Ascending aorta (tissue), 2 donors: ENCODE data around the gene METAP1D. TPM values are rescaled to one million over a fixed set of nuclear protein-coding genes. Genes with fewer than 3 reads are reported as not detected.

Source experiments
- DNase-seq, 2 donors: peaks; one replicate each; pipeline ENCODE4 v3.0.0-alpha.2; 2019; ENCODE audit warnings: low spot score in 2 of 2
- H3K27ac ChIP-seq, 2 donors: fragments of 200-600 bp; sonication (generic); one replicate each; pipeline ENCODE4 v1.5.1; 2016 to 2017; ENCODE audit warnings: mild to moderate bottlenecking in 1 of 2
- H3K27me3 ChIP-seq: fragments of 200-600 bp; sonication (generic); one replicate; pipeline ENCODE4 v1.5.1; 2017
- H3K36me3 ChIP-seq, 2 donors: fragments of 200-600 bp; sonication (generic); one replicate each; pipeline ENCODE4 v1.5.1; 2016
- H3K4me1 ChIP-seq, 2 donors: fragments of 200-600 bp; sonication (generic); one replicate each; pipeline ENCODE4 v1.5.1; 2016 to 2017; ENCODE audit warnings: mild to moderate bottlenecking in 1 of 2
- H3K4me3 ChIP-seq, 2 donors: fragments of 200-600 bp; sonication (generic); one replicate each; pipeline ENCODE4 v1.5.1; 2016 to 2017; ENCODE audit warnings: mild to moderate bottlenecking in 1 of 2
- H3K9me3 ChIP-seq, 2 donors: fragments of 200-600 bp; sonication (generic); one replicate each; pipeline ENCODE4 v1.5.1; 2016
- CTCF ChIP-seq, 3 experiments: fragments of 200-600 bp in 2 of 3; fragments of 450-650 bp in 1 of 3; sonication (generic) in 2 of 3; IDR thresholded peaks; one replicate each; pipeline ENCODE4 v1.5.1; 2016 to 2019; ENCODE audit warnings: antibody characterized with exemption in 3 of 3, mild to moderate bottlenecking in 1 of 3, moderate library complexity in 1 of 3
- intact Hi-C: fragments of 100-400 bp; cut with DNase I; formaldehyde crosslinking; loops from one replicate; pipeline ENCODE4 v1.15.1; 2023
- total RNA-seq: library from RNA; depleted of rRNA; stranded (reverse); fragments of >200 nt; gene quantifications from one replicate; pipeline ENCODE4 v1.1.0, GENCODE V29; 2016

METAP1D gene
- total RNA-seq, 1 donor from 2014 or later: not detected

- Histone ChIP-seq H3K4me3 (no peak overlapping the region), H3K27ac (no peak overlapping the region), H3K27me3 (no peaks in the 10 kb centered on the region), H3K4me1 (no peaks in the 10 kb centered on the region), H3K36me3 (no peaks in the 10 kb centered on the region), H3K9me3 (no peaks in the 10 kb centered on the region)
- intact Hi-C loops: no loop called here
- no peak for TF ChIP-seq CTCF (IDR thresholded peaks at IDR 0.05)
- no peak for DNase-seq
Measured at GRCh38 chr2:172070936-172071335, 71.2 kb downstream of the METAP1D start.

DNA sequence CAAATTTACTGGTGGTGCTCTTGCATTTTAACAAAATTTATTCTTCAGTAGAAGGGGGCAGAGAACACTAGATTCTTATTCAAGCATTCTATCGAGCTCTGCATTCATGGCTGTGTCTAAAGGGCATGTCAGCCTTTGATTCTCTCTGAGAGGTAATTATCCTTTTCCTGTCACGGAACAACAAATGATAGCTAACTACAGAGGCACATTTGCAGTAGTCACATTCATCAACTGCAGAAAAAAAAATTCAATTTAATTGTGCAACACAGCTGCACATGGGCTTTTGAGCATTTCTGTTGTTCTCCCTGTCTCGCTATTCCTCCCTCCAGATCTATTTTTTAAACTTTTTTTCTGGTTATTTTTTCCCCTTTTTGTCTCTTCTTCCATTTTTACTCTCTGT is 72.5 kb downstream of the METAP1D start:
- H3K36me3 ChIP-seq: no peaks in the 10 kb centered on the region
- intact Hi-C loops: no loop called here
- no peak overlapping the region for H3K27ac ChIP-seq
- H3K4me3 ChIP-seq: no peak overlapping the region
- H3K27me3 ChIP-seq: no peaks in the 10 kb centered on the region
- H3K4me1 ChIP-seq: no peaks in the 10 kb centered on the region
- no peak for DNase-seq
- no peak for TF ChIP-seq CTCF (IDR thresholded peaks at IDR 0.05)
- H3K9me3 ChIP-seq: no peaks in the 10 kb centered on the region

GRCh38 chr2:172072706-172073105 is 73.0 kb downstream of the METAP1D start:
- no peak overlapping the region for H3K4me3 ChIP-seq
- no peak for DNase-seq
- no peaks in the 10 kb centered on the region for H3K36me3 ChIP-seq
- H3K27ac ChIP-seq: no peak overlapping the region
- TF ChIP-seq CTCF (IDR thresholded peaks at IDR 0.05): no peak
- no peaks in the 10 kb centered on the region for H3K4me1 ChIP-seq
- no peaks in the 10 kb centered on the region for H3K27me3 ChIP-seq
- intact Hi-C loops: no loop called here
- H3K9me3 ChIP-seq: no peaks in the 10 kb centered on the region

- no peak for TF ChIP-seq CTCF (IDR thresholded peaks at IDR 0.05)
- no peaks in the 10 kb centered on the region for H3K27me3 ChIP-seq
- no peaks in the 10 kb centered on the region for H3K36me3 ChIP-seq
- intact Hi-C loops: no loop called here
- H3K9me3 ChIP-seq: no peaks in the 10 kb centered on the region
- no peak for DNase-seq
- H3K27ac ChIP-seq: no peak overlapping the region
- no peak overlapping the region for H3K4me3 ChIP-seq
- no peaks in the 10 kb centered on the region for H3K4me1 ChIP-seq
Measured at GRCh38 chr2:172073518-172073917, 73.8 kb downstream of the METAP1D start.

- Histone ChIP-seq H3K4me3 (no peak overlapping the region), H3K36me3 (no peaks in the 10 kb centered on the region), H3K27ac (no peak overlapping the region), H3K9me3 (no peaks in the 10 kb centered on the region), H3K27me3 (no peaks in the 10 kb centered on the region), H3K4me1 (no peaks in the 10 kb centered on the region)
- intact Hi-C loops: no loop called here
- DNase-seq: no peak
- no peak for TF ChIP-seq CTCF (IDR thresholded peaks at IDR 0.05)
Measured at GRCh38 chr2:172074254-172074653, 74.5 kb downstream of the METAP1D start.

- no peak for TF ChIP-seq CTCF (IDR thresholded peaks at IDR 0.05)
Measured at GRCh38 chr2:172079416-172079815, 79.7 kb downstream of the METAP1D start.

More at GRCh38 chr2:172079416-172079815, 79.7 kb downstream of the METAP1D start:
- intact Hi-C loops: no loop called here
- Histone ChIP-seq H3K36me3 (no peaks in the 10 kb centered on the region), H3K4me1 (peaks cover 1% of the 10 kb centered on the region in 2 donors), H3K9me3 (no peaks in the 10 kb centered on the region), H3K27me3 (peaks cover 30% of the 10 kb centered on the region), H3K4me3 (no peak overlapping the region), H3K27ac (no peak overlapping the region)
- DNase-seq: no peak
